ENCODE data around the gene NR3C2.

DNA sequence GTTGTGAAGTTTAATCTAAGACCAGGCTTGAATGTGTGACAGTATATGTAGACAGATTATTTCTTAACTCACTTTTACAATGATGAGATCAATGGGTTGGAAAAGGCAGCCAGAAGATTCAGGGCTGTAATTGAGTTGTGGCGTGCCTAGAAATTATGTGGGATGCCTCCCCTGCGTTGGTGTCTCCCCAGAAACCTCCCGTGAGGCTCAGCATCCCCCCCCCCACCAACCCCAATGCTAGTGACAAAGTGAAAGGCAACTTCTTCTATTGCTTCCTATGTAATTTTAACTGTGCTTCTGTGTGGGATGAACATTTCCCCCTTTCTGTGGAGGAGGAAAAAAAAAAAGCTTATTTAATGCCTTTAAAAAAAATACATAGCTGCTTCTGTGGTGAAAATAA is 412.4 kb downstream of the NR3C2 start:
- TF ChIP-seq CTCF (IDR thresholded peaks at IDR 0.05; ENCODE audit: low read length) (no peak), EZH2 (optimal IDR thresholded peaks at IDR 0.05; ENCODE audit: low read depth, low read length) (no peak)
